Esophagus squamous epithelium (tissue), 4 donors: ENCODE measurements around the gene ACACA.

Experiments used
- POLR2A ChIP-seq, 4 donors: fragments of 450-650 bp; IDR thresholded peaks; one replicate each; pipeline ENCODE4 v1.6.1; 2017; ENCODE audit warnings: antibody characterized with exemption in 4 of 4, mild to moderate bottlenecking in 4 of 4, moderate library complexity in 3 of 4
- TF ChIP-seq, protein P1 (sequence below), 6 experiments: fragments of 450-650 bp in 4 of 6; fragments of 200-600 bp in 2 of 6; sonication (generic) in 2 of 6; IDR thresholded peaks; one replicate each; pipeline ENCODE4 v1.5.1; 2016 to 2019; ENCODE audit warnings: antibody characterized with exemption in 6 of 6, mild to moderate bottlenecking in 4 of 6, moderate library complexity in 4 of 6

DNA sequence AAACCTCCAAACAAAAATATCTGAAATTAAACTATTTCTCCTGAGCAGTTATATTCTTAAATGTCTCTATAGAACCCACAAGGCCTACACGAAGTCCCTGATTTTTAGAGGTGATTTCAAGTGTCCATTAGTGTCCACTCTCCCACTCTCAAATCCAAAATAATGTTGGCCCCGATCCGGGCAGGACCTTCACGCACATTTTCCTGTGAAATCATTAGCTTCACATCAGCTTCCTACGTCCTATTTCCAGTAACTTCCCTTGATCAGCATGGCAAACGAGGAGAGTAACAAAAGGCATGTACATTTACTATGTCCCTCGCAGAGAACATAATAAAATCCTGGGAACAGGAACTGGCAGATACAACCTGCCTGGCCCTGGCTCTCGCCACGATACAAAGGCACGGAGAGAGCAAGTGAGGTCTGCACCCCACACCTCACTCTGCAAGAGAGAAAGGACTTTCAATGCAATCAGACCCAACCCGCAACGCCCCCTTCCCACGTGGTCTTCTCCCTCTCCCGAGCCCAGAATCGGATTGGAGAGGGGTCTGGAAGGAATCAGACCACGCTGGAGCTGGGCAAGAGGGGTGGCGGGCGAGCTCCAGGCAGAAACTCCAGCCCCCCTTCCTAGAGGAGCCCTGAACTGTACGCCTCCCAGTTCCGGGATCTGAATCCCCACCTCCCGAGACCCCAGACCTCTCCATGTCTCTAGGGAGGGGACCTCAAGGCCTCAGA, 48.4 kb downstream of the ACACA start:
- TF ChIP-seq, protein P1, sequence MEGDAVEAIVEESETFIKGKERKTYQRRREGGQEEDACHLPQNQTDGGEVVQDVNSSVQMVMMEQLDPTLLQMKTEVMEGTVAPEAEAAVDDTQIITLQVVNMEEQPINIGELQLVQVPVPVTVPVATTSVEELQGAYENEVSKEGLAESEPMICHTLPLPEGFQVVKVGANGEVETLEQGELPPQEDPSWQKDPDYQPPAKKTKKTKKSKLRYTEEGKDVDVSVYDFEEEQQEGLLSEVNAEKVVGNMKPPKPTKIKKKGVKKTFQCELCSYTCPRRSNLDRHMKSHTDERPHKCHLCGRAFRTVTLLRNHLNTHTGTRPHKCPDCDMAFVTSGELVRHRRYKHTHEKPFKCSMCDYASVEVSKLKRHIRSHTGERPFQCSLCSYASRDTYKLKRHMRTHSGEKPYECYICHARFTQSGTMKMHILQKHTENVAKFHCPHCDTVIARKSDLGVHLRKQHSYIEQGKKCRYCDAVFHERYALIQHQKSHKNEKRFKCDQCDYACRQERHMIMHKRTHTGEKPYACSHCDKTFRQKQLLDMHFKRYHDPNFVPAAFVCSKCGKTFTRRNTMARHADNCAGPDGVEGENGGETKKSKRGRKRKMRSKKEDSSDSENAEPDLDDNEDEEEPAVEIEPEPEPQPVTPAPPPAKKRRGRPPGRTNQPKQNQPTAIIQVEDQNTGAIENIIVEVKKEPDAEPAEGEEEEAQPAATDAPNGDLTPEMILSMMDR (IDR thresholded peaks at IDR 0.05): no peak
- TF ChIP-seq POLR2A (IDR thresholded peaks at IDR 0.05): no peak
